Pulmonary artery endothelial cell (primary cell): Measurements from ENCODE around the gene CNTN4. TPM values are rescaled to one million over a fixed set of nuclear protein-coding genes. Genes with fewer than 3 reads are reported as not detected.

ENCODE experiments used
- DNase-seq: peaks from one replicate; pipeline ENCODE4 v3.0.0-alpha.2; 2011; ENCODE audit warnings: low read depth, low spot score
- total RNA-seq: library from RNA; depleted of rRNA; stranded (reverse); fragments of >200 nt; gene quantifications from 2 replicates; pipeline ENCODE4 v1.2.3, GENCODE V29; 2014

CNTN4 gene
- total RNA-seq, 1 donor from 2014 or later: not detected

- DNase-seq: no peak
Observed at GRCh38 chr3:2851835-2852234, 753.2 kb downstream of the CNTN4 start.

GRCh38 chr3:2853651-2854050 lies 755.0 kb downstream of the CNTN4 start:
- DNase-seq: no peak

- no peak for DNase-seq
Observed at GRCh38 chr3:2856138-2857133, 757.8 kb downstream of the CNTN4 start.

GRCh38 chr3:2860626-2861025 lies 762.0 kb downstream of the CNTN4 start:
- no peak for DNase-seq

- DNase-seq: no peak
Observed at GRCh38 chr3:2861120-2861519, 762.5 kb downstream of the CNTN4 start.

- DNase-seq: no peak
Observed at GRCh38 chr3:2861920-2862319, 763.3 kb downstream of the CNTN4 start.

GRCh38 chr3:2862366-2862765 lies 763.7 kb downstream of the CNTN4 start:
- no peak for DNase-seq

GRCh38 chr3:2863127-2863526 lies 764.5 kb downstream of the CNTN4 start:
- DNase-seq: no peak

GRCh38 chr3:2869905-2870304 lies 771.2 kb downstream of the CNTN4 start:
- no peak for DNase-seq

- no peak for DNase-seq
Observed at GRCh38 chr3:2870724-2871333, 772.2 kb downstream of the CNTN4 start.

GRCh38 chr3:2872884-2873283 lies 774.2 kb downstream of the CNTN4 start:
- DNase-seq: no peak

GRCh38 chr3:2873986-2874385 lies 775.3 kb downstream of the CNTN4 start:
- DNase-seq: no peak

- no peak for DNase-seq
Observed at GRCh38 chr3:2875699-2876098, 777.0 kb downstream of the CNTN4 start.

- DNase-seq: no peak
Observed at GRCh38 chr3:2876362-2876761, 777.7 kb downstream of the CNTN4 start.

- DNase-seq: no peak
Observed at GRCh38 chr3:2879023-2879422, 780.4 kb downstream of the CNTN4 start.

- no peak for DNase-seq
Observed at GRCh38 chr3:2879587-2879986, 780.9 kb downstream of the CNTN4 start.

GRCh38 chr3:2880218-2880756 lies 781.6 kb downstream of the CNTN4 start:
- no peak for DNase-seq

- no peak for DNase-seq
Observed at GRCh38 chr3:2883283-2883682, 784.6 kb downstream of the CNTN4 start.

GRCh38 chr3:2888592-2888991 lies 789.9 kb downstream of the CNTN4 start:
- no peak for DNase-seq

- DNase-seq: no peak
Observed at GRCh38 chr3:2889736-2890135, 791.1 kb downstream of the CNTN4 start.

GRCh38 chr3:2896308-2896939 lies 797.8 kb downstream of the CNTN4 start:
- no peak for DNase-seq

GRCh38 chr3:2897821-2898220 lies 799.2 kb downstream of the CNTN4 start:
- DNase-seq: no peak
